ENCODE measurements around the gene USP36. TPM values are rescaled to one million over a fixed set of nuclear protein-coding genes. Genes with fewer than 3 reads are reported as not detected.
A peak's percentile ranks its signal among the peaks of the same experiment; 100 is the strongest.
"Not testable (repeated sequence)": the region's sequence is repeated elsewhere in the genome, so short reads cannot be mapped to it uniquely, and the experiment has no call there.

USP36 gene
- total RNA-seq (10 to 100 TPM; 22.5 to 30.7 TPM), polyA plus RNA-seq (ENCODE audit: insufficient read length in 2 of 2) (10 to 100 TPM; 34.8 to 41.0 TPM)
- long read RNA-seq, donor 1, full-length matches to known transcripts, result 1 of 8 reads
- long read RNA-seq, donor 1, partial matches to known transcripts, result 7 of 8 reads
- long read RNA-seq, donor 1, other reads (novel, unspliced or antisense), result 0 of 8 reads
- long read RNA-seq, donor 2, result 0 reads
- long read RNA-seq, donor 3, partial matches to known transcripts, result 0 of 1 reads
- long read RNA-seq, donor 3, other reads (novel, unspliced or antisense), result 0 of 1 reads
- long read RNA-seq, donor 4, partial matches to known transcripts, result 0 of 1 reads
- long read RNA-seq, donor 4, other reads (novel, unspliced or antisense), result 0 of 1 reads

- Histone ChIP-seq H3K27ac (ENCODE audit: low read depth, low read length) (peak within 1 kb of the TSS; percentile 84), H3K9me3 (ENCODE audit: control insufficient read depth, insufficient read depth, low read length) (no peaks in the 10 kb centered on the region), H3K4me3 (ENCODE audit: low read depth, low read length) (peak within 1 kb of the TSS; percentile 85), H3K27me3 (ENCODE audit: control insufficient read depth, insufficient read depth, low read length) (no peaks in the 10 kb centered on the region), H3K36me3 (ENCODE audit: control insufficient read depth, insufficient read depth, low read length) (peaks cover 23% of the 10 kb centered on the region), H3K4me1 (ENCODE audit: control insufficient read depth, insufficient read depth, low read length) (peaks cover 25% of the 10 kb centered on the region)
- under 1% methylated on average over 67 of the region's 74 CpGs for WGBS (ENCODE audit: insufficient coverage)
- DNase-seq (ENCODE audit: low read depth in 4 of 6, low spot score in 6 of 6), result peak; percentile 96 to 100 (median 98)
Measured at GRCh38 chr17:78840780-78841611, at the start of gene USP36. USP36 (minus strand) TSS chr17:78840814; CDS start chr17:78836363, 4,451 bp downstream.

- Histone ChIP-seq H3K4me1 (ENCODE audit: control insufficient read depth, insufficient read depth, low read length) (peaks cover 75% of the 10 kb centered on the region), H3K36me3 (ENCODE audit: control insufficient read depth, insufficient read depth, low read length) (peaks cover 39% of the 10 kb centered on the region)
- H3K4me3 ChIP-seq (ENCODE audit: low read depth, low read length); H3K27me3 ChIP-seq (ENCODE audit: control insufficient read depth, insufficient read depth, low read length); H3K27ac ChIP-seq (ENCODE audit: low read depth, low read length); H3K9me3 ChIP-seq (ENCODE audit: control insufficient read depth, insufficient read depth, low read length); DNase-seq (ENCODE audit: low read depth in 4 of 6, low spot score in 6 of 6): not testable (repeated sequence)
- 76% methylated on average over 6 of the region's 11 CpGs for WGBS (ENCODE audit: insufficient coverage)
Measured at GRCh38 chr17:78890096-78890495, 49.5 kb upstream of the USP36 start.

- H3K27me3 ChIP-seq (ENCODE audit: control insufficient read depth, insufficient read depth, low read length), result no peaks in the 10 kb centered on the region
Measured at GRCh38 chr17:78889531-78889930, 48.9 kb upstream of the USP36 start.

GRCh38 chr17:78888941-78889518, 48.4 kb upstream of the USP36 start:
- 72% methylated on average over 3 of the region's 10 CpGs for WGBS (ENCODE audit: insufficient coverage)
- no peak overlapping the region for H3K27ac ChIP-seq (ENCODE audit: low read depth, low read length)
- no peak for DNase-seq (ENCODE audit: low read depth in 4 of 6, low spot score in 6 of 6)
- no peak overlapping the region for H3K4me3 ChIP-seq (ENCODE audit: low read depth, low read length)
- H3K4me1 ChIP-seq (ENCODE audit: control insufficient read depth, insufficient read depth, low read length), result peaks cover 83% of the 10 kb centered on the region
- H3K36me3 ChIP-seq (ENCODE audit: control insufficient read depth, insufficient read depth, low read length), result peaks cover 46% of the 10 kb centered on the region
- no peaks in the 10 kb centered on the region for H3K9me3 ChIP-seq (ENCODE audit: control insufficient read depth, insufficient read depth, low read length)
- no peaks in the 10 kb centered on the region for H3K27me3 ChIP-seq (ENCODE audit: control insufficient read depth, insufficient read depth, low read length)

More at GRCh38 chr17:78889531-78889930, 48.9 kb upstream of the USP36 start:
- WGBS (ENCODE audit: insufficient coverage), result 78% methylated on average over 6 of the region's 8 CpGs
- no peaks in the 10 kb centered on the region for H3K9me3 ChIP-seq (ENCODE audit: control insufficient read depth, insufficient read depth, low read length)
- no peak overlapping the region for H3K4me3 ChIP-seq (ENCODE audit: low read depth, low read length)
- H3K4me1 ChIP-seq (ENCODE audit: control insufficient read depth, insufficient read depth, low read length), result peaks cover 80% of the 10 kb centered on the region
- peaks cover 43% of the 10 kb centered on the region for H3K36me3 ChIP-seq (ENCODE audit: control insufficient read depth, insufficient read depth, low read length)
- no peak overlapping the region for H3K27ac ChIP-seq (ENCODE audit: low read depth, low read length)
- DNase-seq (ENCODE audit: low read depth in 4 of 6, low spot score in 6 of 6), result no peak

GRCh38 chr17:78886954-78887353, 46.3 kb upstream of the USP36 start:
- Histone ChIP-seq H3K27ac (ENCODE audit: low read depth, low read length) (peak overlapping the region; percentile 15), H3K4me3 (ENCODE audit: low read depth, low read length) (no peak overlapping the region), H3K36me3 (ENCODE audit: control insufficient read depth, insufficient read depth, low read length) (peaks cover 46% of the 10 kb centered on the region), H3K4me1 (ENCODE audit: control insufficient read depth, insufficient read depth, low read length) (peaks cover 83% of the 10 kb centered on the region), H3K27me3 (ENCODE audit: control insufficient read depth, insufficient read depth, low read length) (no peaks in the 10 kb centered on the region), H3K9me3 (ENCODE audit: control insufficient read depth, insufficient read depth, low read length) (no peaks in the 10 kb centered on the region)
- no peak for DNase-seq (ENCODE audit: low read depth in 4 of 6, low spot score in 6 of 6)
- WGBS (ENCODE audit: insufficient coverage), result 80% methylated on average over 9 of the region's 12 CpGs

- Histone ChIP-seq H3K27ac (ENCODE audit: low read depth, low read length) (peak overlapping the region; percentile 99), H3K4me1 (ENCODE audit: control insufficient read depth, insufficient read depth, low read length) (peaks cover 78% of the 10 kb centered on the region)
- 94% methylated on average over 8 of the region's 8 CpGs for WGBS (ENCODE audit: insufficient coverage)
Measured at GRCh38 chr17:78885956-78886355, 45.3 kb upstream of the USP36 start.

GRCh38 chr17:78884876-78885667, 44.5 kb upstream of the USP36 start:
- WGBS (ENCODE audit: insufficient coverage), result 88% methylated on average over 24 of the region's 24 CpGs
- Histone ChIP-seq H3K36me3 (ENCODE audit: control insufficient read depth, insufficient read depth, low read length) (peaks cover 40% of the 10 kb centered on the region), H3K4me3 (ENCODE audit: low read depth, low read length) (no peak overlapping the region), H3K9me3 (ENCODE audit: control insufficient read depth, insufficient read depth, low read length) (no peaks in the 10 kb centered on the region), H3K4me1 (ENCODE audit: control insufficient read depth, insufficient read depth, low read length) (peaks cover 77% of the 10 kb centered on the region), H3K27ac (ENCODE audit: low read depth, low read length) (peak overlapping the region; percentile 99), H3K27me3 (ENCODE audit: control insufficient read depth, insufficient read depth, low read length) (no peaks in the 10 kb centered on the region)
- no peak for DNase-seq (ENCODE audit: low read depth in 4 of 6, low spot score in 6 of 6)

More at GRCh38 chr17:78885956-78886355, 45.3 kb upstream of the USP36 start:
- H3K9me3 ChIP-seq (ENCODE audit: control insufficient read depth, insufficient read depth, low read length), result no peaks in the 10 kb centered on the region
- H3K27me3 ChIP-seq (ENCODE audit: control insufficient read depth, insufficient read depth, low read length), result no peaks in the 10 kb centered on the region
- peaks cover 40% of the 10 kb centered on the region for H3K36me3 ChIP-seq (ENCODE audit: control insufficient read depth, insufficient read depth, low read length)
- H3K4me3 ChIP-seq (ENCODE audit: low read depth, low read length), result no peak overlapping the region
- DNase-seq (ENCODE audit: low read depth in 4 of 6, low spot score in 6 of 6), result no peak

GRCh38 chr17:78884148-78884825, 43.7 kb upstream of the USP36 start:
- peak in 2 of 6 donors; percentile 56 to 57 for DNase-seq (ENCODE audit: low read depth in 4 of 6, low spot score in 6 of 6)
- Histone ChIP-seq H3K4me3 (ENCODE audit: low read depth, low read length) (peak overlapping the region; percentile 24), H3K9me3 (ENCODE audit: control insufficient read depth, insufficient read depth, low read length) (no peaks in the 10 kb centered on the region), H3K27me3 (ENCODE audit: control insufficient read depth, insufficient read depth, low read length) (no peaks in the 10 kb centered on the region), H3K27ac (ENCODE audit: low read depth, low read length) (peak overlapping the region; percentile 99), H3K36me3 (ENCODE audit: control insufficient read depth, insufficient read depth, low read length) (peaks cover 44% of the 10 kb centered on the region), H3K4me1 (ENCODE audit: control insufficient read depth, insufficient read depth, low read length) (peaks cover 80% of the 10 kb centered on the region)
- WGBS (ENCODE audit: insufficient coverage), result 19% methylated on average over 19 of the region's 20 CpGs
